Measurements from ENCODE around the gene GZF1.

DNA sequence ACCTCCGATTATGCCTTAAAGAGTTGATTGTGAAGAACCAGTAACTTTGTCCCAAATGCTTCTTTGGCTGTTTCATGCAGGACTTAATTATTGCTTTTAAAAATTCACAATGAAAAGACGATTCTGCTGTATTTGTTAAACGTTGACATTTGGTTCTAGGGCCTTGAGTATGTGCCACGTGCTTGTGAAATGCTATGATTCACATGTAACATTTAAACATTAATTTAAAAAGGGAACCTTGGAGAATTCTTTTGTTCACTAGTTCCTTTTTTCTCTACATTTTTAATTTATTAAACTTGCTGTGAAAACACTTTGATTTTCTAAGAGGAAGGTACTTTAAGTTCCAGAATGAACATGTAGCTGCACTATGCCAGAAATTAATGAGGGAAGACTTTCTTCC lies 9.5 kb downstream of the GZF1 start:
- TF ChIP-seq, protein P1, sequence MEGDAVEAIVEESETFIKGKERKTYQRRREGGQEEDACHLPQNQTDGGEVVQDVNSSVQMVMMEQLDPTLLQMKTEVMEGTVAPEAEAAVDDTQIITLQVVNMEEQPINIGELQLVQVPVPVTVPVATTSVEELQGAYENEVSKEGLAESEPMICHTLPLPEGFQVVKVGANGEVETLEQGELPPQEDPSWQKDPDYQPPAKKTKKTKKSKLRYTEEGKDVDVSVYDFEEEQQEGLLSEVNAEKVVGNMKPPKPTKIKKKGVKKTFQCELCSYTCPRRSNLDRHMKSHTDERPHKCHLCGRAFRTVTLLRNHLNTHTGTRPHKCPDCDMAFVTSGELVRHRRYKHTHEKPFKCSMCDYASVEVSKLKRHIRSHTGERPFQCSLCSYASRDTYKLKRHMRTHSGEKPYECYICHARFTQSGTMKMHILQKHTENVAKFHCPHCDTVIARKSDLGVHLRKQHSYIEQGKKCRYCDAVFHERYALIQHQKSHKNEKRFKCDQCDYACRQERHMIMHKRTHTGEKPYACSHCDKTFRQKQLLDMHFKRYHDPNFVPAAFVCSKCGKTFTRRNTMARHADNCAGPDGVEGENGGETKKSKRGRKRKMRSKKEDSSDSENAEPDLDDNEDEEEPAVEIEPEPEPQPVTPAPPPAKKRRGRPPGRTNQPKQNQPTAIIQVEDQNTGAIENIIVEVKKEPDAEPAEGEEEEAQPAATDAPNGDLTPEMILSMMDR (IDR thresholded peaks at IDR 0.05): no peak
- TF ChIP-seq EZH2 (IDR thresholded peaks at IDR 0.05): no peak

All from neural progenitor cell (in vitro differentiated cells).